ENCODE results near the gene MAP6D1.

MAP6D1 gene

DNA sequence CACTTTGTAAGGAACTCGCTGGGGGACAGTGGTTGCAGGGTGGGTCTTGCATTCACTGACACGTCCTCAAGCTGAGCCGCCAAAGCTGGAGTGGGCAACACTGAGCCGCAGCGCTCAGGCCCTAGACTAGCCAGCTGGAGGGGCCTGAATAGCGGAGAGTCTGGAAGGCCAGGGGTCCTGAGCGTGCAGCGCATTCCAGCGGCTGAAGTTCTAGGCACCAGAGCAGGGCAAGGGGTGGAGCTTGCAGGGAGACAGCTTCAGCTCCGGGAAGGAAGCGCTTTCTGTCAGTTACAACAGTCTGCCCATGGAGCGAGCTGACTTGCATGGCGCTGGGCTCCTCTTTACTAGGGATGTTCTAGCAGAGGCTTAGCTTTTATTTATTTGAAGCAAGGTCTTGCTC, 2.7 kb downstream of the MAP6D1 start:
- DNase-seq = no peak

GRCh38 chr3:183819831-183820230, 5.5 kb downstream of the MAP6D1 start:
- DNase-seq = no peak

- DNase-seq = no peak
Observed at GRCh38 chr3:183818706-183819624, 6.4 kb downstream of the MAP6D1 start.

GRCh38 chr3:183818041-183818620, 7.2 kb downstream of the MAP6D1 start:
- no peak for DNase-seq

DNA sequence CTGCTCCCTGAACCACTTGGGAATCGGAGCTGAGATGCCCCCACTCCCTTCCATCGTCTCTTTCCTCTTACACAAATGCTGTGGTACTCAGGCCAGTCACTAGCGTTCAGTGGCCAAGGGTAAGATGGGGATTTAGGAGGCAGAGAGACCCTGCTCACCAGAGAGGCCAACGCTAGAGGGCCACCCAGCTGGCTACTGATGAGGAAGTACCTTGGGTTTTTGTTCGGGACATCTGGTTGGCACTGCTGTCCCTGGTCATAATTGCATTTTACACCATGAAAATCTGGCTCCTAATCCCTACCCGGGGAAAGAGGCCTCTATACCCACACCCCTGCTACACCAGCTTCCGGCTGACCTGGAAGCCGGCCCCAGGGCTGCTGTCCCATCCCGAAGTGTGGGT, 7.7 kb downstream of the MAP6D1 start:
- DNase-seq = no peak

DNA sequence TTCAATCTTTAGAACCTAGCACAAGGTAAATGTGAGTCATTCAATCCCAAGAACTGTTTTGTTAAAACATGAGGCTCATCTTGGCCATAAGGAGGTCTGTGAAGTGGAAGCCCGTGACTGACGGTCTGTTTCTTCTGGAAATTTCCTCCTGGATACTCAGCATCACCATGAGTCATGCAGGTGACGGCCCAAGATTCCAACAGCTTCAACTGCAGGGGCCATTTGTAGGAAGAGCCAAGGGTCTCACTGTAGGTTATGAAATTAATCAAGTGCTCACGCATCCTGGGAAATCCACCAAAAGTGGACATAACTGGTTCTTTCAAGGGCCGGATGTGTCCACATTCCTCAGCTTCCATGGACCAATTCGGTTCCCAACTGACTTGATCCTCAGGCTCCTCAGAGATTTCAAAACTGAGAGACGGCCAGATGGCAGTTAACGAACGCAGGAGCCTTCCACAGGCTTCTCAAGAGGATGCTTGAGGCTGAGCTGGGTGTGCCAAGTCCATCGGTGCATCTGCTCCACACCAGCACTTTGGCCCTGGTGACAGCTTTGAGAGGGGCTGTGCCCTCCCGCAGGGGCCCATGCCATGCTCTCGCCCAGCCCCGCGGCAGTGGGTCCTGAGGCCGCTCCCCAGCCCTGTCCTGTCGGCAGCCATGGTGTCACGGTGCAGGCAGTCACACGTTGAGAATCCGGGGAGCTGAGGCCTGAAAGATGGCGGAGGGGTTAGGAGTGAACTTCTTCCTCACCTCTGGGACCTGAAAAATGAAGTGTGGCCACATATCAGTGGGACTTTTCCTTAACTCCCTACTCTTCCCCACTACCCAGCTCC, 8.5 kb downstream of the MAP6D1 start:
- no peak for DNase-seq

DNA sequence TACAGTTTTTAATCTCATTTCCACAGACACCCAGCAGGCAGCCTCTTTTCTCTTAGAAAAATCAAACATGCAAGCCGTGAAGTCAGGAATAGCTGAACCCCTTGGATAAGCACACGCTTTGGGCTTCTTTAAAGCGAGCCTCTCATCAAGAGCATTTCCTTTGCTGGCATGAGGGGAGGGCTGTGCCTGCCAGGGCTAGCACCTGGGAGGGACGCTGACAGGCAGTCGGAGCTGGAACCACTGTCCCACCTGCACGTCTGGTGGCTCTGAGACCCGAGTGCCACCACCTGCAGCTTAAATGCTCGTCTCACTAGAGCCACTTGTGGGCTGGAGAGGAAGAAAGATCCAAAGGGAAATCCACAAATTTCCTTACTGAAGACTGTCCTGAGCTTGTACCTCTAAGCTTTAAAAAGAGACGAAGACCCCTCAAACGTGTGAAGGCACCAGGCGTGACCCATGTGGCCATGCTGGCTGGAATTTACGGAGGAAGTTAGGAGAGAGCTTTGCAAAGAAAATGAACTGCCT, 9.4 kb downstream of the MAP6D1 start:
- no peak for DNase-seq

GRCh38 chr3:183815563-183815940, 9.8 kb downstream of the MAP6D1 start:
- DNase-seq = no peak

DNA sequence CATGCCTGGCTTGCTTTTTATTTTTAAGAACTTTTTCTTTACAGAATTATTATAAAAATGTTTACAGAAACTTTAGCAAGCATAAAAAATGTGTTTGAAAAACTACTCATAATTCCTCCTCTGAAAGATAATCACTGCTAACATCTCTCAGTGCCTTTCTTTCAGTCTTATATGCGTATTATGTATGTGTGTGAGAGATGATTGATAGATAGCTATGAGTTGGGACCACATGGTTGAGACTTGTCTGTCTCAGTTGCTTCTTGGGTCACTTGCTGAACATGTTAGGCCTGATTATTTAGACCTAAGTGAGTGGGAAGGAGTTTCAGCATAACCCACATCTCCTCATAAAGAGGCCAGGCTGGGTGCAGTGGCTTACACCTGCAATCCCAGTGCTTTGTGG, 11.1 kb downstream of the MAP6D1 start:
- no peak for DNase-seq

DNA sequence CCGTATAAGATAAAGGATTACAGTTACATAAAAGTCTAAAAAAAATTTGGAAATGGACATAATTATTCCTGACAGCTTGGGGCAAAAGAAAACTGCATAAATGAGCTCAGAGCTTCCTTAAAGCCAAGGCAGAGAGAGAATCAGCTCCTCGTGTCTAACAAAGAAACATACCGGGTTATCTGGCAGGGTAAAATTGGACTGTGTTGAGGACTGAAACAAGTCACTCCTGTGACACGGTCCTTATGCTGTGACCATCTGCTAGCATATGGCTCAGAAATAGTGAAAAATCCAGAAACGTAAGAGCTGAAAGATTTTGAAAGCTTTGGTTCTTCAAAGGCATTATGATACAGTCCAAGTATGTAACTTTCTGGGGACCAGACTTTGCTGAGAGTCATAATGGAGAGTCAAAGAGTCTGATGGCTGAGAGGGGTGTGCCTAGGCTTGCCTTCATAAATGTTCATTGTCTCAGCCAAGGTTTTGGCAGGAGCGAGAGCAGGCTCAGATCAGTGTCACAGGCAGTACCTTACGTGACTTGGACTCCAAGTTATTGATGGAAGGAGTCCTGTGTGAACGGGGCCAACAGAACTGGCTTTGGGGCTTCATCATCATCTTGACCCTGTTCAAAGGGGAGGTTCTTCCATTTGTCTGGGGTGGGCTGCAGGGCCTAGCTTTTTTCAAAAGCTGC, 12.5 kb downstream of the MAP6D1 start:
- DNase-seq = no peak

GRCh38 chr3:183811638-183812037, 13.7 kb downstream of the MAP6D1 start:
- DNase-seq = no peak

DNA sequence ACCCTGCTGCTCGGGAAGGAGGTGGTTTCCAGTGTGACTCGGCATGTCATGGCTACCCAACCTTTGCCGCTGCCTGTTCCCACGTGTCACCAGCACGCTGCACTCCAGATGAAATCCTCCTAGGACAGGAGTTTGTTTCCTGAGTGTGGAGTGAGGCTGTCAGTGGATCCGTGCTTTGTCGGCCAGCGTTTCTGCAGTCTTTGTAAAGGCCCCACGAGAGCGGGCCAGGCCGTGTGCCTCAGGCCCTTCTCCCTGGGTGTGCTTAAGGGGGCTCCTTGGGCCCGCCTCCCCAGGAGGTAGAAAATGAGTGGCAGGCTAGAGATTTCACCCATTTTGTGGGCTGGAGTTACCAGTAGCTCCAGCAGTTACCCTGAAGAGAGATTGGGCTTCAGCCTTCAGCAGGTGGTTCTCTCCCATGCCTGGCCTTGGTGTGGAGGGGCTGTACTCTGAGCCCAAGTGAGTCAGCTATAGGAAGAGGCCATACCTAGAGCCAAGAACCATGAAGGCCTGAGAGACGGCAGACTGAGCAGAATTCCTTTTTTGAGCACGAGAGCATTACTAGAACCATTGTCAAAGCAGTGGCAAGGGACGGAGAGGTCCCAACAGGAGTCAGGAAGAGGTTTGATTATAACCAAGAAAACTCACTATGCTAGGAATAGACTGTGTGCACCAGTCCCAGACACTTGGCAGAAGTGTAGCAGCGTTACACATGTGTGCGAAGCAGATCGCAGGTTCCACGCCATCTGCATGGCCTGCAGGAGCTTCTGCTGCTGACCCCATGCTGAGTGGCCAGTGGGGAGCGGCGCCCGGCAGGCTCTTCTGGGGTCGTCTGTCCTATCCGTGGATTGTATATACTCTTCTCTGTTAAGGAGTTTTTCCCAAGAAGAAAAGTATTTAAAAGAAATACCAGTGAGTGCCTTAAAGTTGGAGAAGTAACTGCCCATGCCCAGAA, 14.5 kb downstream of the MAP6D1 start:
- DNase-seq = no peak

DNA sequence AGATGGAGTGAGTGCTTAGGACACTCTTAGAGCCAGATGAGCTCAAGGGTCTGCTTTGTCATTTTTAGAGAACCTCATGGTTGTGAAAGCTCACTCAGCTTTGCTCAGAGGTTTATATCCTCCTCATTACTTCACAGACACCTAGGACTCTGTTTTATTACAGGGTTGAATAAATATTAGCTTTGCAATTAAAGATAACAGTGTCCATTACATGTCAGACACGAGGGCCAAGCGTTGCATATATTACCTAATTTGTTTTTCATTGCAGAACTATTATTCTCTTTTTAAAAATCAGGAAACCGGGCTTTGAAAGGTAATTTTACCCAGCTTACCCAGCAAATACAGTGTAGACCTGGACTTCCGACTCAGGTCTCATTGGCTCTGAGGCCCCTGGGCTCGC, 16.1 kb downstream of the MAP6D1 start:
- no peak for DNase-seq

GRCh38 chr3:183808355-183808754, 17.0 kb downstream of the MAP6D1 start:
- no peak for DNase-seq

GRCh38 chr3:183807881-183808280, 17.5 kb downstream of the MAP6D1 start:
- no peak for DNase-seq

DNA sequence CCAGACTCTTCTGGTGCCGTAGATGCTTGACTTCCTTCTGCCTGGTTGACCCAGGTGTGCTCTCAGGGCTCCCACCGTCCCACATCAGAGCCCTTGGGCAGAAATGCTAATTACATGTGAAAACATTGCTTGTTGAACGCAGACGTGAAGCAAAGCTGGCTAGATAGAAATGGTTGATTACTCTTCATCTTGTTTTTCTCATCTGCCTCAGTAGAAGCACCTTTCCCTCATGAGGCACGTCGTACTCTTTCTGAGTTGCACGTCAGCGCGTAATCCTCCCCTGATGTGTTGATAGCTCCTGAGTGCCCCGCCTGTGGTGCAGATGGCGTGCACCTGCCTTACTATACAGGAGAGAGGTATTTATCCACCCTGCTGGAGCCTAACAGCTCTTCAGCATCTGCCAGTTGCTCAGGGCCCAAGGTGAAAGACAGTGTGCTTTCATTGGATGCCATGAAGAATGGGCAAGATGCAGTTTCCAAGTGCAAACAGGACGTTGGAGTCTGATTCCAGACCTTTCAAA, 18.1 kb downstream of the MAP6D1 start:
- DNase-seq = no peak

- no peak for DNase-seq
Observed at GRCh38 chr3:183802989-183803388, 22.4 kb downstream of the MAP6D1 start.

GRCh38 chr3:183801601-183802000, 23.8 kb downstream of the MAP6D1 start:
- no peak for DNase-seq

GRCh38 chr3:183800243-183800863, 25.0 kb downstream of the MAP6D1 start:
- DNase-seq = no peak

DNA sequence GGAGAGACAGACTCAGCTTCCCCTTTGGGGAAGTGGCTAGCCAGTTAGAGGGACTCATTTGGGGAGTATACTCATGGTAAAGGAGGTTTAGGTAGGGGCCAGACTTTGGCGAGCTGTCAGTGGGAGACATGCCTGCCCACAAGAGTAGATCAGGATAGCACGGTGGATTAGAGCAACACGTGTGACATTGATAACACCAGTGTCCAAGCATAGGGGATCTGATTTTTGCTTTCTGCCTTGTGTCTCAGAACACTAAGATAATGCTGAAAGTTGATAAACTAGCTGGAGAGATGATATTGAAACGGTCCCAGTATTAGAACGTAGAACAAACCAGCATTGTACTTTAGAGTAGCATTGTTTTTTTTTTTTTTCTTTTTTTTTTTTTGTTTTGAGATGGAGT, 25.9 kb downstream of the MAP6D1 start:
- DNase-seq = no peak

DNA sequence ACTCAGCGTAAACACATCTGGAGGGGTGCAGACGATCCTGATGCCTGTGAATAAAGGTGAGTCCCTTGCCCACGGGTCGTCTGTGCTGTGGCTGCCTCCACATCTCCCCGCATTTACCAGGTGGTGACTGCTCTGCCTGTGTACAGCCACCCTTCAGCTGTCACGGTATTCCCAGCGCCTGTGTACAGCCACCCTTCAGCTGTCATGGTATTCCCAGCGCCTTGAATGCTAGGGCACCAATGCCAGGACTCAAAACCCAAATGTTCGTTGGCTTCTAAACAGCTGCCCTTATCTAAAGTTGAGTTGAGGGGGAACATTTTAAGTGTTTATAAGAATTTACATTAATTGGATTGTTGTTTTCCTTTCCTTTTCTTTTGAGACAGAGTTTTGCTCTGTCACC, 27.4 kb downstream of the MAP6D1 start:
- no peak for DNase-seq

Measured in EL (cell line).